Superior temporal gyrus (tissue), 1 donor: ENCODE measurements around the gene RRP9.

Source experiments
- DNase-seq: peaks from one replicate; pipeline ENCODE4 v3.0.0-alpha.2; 2016; ENCODE audit errors: extremely low spot score

RRP9 gene

GRCh38 chr3:51955893-51956770 is 14.4 kb upstream of the RRP9 start:
- DNase-seq, result peak; percentile 52

GRCh38 chr3:51955175-51955892 is 13.6 kb upstream of the RRP9 start, which contains the start of gene GPR62:
GPR62 (plus strand) TSS chr3:51955381; CDS start chr3:51955653, 272 bp downstream.
- DNase-seq, result peak; percentile 88

- DNase-seq, result no peak
Measured at GRCh38 chr3:51954713-51955112, 13.0 kb upstream of the RRP9 start.

- peak; percentile 8 for DNase-seq
Measured at GRCh38 chr3:51954105-51954504, 12.4 kb upstream of the RRP9 start.

GRCh38 chr3:51953445-51953844 is 11.7 kb upstream of the RRP9 start:
- no peak for DNase-seq

- DNase-seq, result no peak
Measured at GRCh38 chr3:51950899-51951298, 9.2 kb upstream of the RRP9 start.

- no peak for DNase-seq
Measured at GRCh38 chr3:51949121-51949520, 7.4 kb upstream of the RRP9 start.

GRCh38 chr3:51948016-51948580 is 6.4 kb upstream of the RRP9 start:
- no peak for DNase-seq

GRCh38 chr3:51947215-51947900 is 5.7 kb upstream of the RRP9 start:
- DNase-seq, result no peak

GRCh38 chr3:51946796-51947195 is 5.1 kb upstream of the RRP9 start:
- no peak for DNase-seq

GRCh38 chr3:51945926-51946705 is 4.4 kb upstream of the RRP9 start:
- DNase-seq, result no peak

- DNase-seq, result no peak
Measured at GRCh38 chr3:51945031-51945840, 3.5 kb upstream of the RRP9 start.

- DNase-seq, result no peak
Measured at GRCh38 chr3:51944451-51945021, 2.8 kb upstream of the RRP9 start.

GRCh38 chr3:51943451-51944391 is 2.0 kb upstream of the RRP9 start:
- DNase-seq, result no peak

GRCh38 chr3:51942603-51943450 is 1.1 kb upstream of the RRP9 start:
- DNase-seq, result no peak

- DNase-seq, result no peak
Measured at GRCh38 chr3:51941463-51941797, 274 bp downstream of the RRP9 start.

GRCh38 chr3:51940648-51941462 is 849 bp downstream of the RRP9 start:
- no peak for DNase-seq
